GM12891 (cell line): ENCODE measurements around the gene ZNF236.

Experiments used
- POLR2A ChIP-seq: IDR thresholded peaks from 2 replicates; pipeline ENCODE4 v1.6.1; 2011; ENCODE audit warnings: low read depth, low read length, control low read depth
- POLR2AphosphoS5 ChIP-seq: IDR thresholded peaks from 2 replicates; pipeline ENCODE4 v1.6.1; 2011; ENCODE audit warnings: low read depth, low read length, control low read depth
- TAF1 ChIP-seq: IDR thresholded peaks from 2 replicates; pipeline ENCODE4 v1.6.1; 2011; ENCODE audit warnings: low read depth, low read length, control low read depth

- TF ChIP-seq POLR2A: no peak
- TF ChIP-seq POLR2AphosphoS5: no peak
- no peak for TF ChIP-seq TAF1
Measured at GRCh38 chr18:76985951-76986236, 163.5 kb downstream of the ZNF236 start.
